Nephron progenitor cell (in vitro differentiated cells): ENCODE results near the gene DDX42.

Experiments used
- DNase-seq: peaks from one replicate; pipeline ENCODE4 v3.0.0; 2021
- H3K27ac Mint-ChIP-seq: 2 replicates; pipeline ENCODE4 v1.8.0; 2021; ENCODE audit warnings: mild to moderate bottlenecking, moderate library complexity, mixed read lengths
- H3K27me3 Mint-ChIP-seq: 2 replicates; pipeline ENCODE4 v1.8.0; 2021; ENCODE audit warnings: mild to moderate bottlenecking, low read depth, mixed read lengths; ENCODE audit not compliant: poor library complexity
- H3K36me3 Mint-ChIP-seq: 2 replicates; pipeline ENCODE4 v1.8.0; 2021; ENCODE audit warnings: low read depth, mixed read lengths
- H3K4me1 Mint-ChIP-seq: 2 replicates; pipeline ENCODE4 v1.8.0; 2021; ENCODE audit warnings: mixed read lengths
- H3K4me3 Mint-ChIP-seq: 2 replicates; pipeline ENCODE4 v1.8.0; 2021; ENCODE audit warnings: mild to moderate bottlenecking, moderate library complexity, mixed read lengths
- H3K9me3 Mint-ChIP-seq: 2 replicates; pipeline ENCODE4 v1.8.0; 2021; ENCODE audit warnings: mild to moderate bottlenecking, moderate library complexity, mixed read lengths
- CTCF ChIP-seq: fragments of 200-600 bp; sonication (generic); IDR thresholded peaks from 2 replicates; pipeline ENCODE4 v1.5.0; 2021; ENCODE audit warnings: antibody characterized with exemption

The DDX42 gene

GRCh38 chr17:63773272-63774140 is 464 bp upstream of the DDX42 start, which contains the start of gene CCDC47:
Gene CCDC47 (minus strand): TSS chr17:63773597. CDS start chr17:63766175, 7,422 bp downstream.
- peak within 1 kb of the TSS; percentile 100 for H3K27ac Mint-ChIP-seq
- TF ChIP-seq CTCF, result no peak
- no peaks in the 10 kb centered on the region for H3K9me3 Mint-ChIP-seq
- DNase-seq, result peak; percentile 96
- peak within 1 kb of the TSS; percentile 100 for H3K4me3 Mint-ChIP-seq
- peaks cover 37% of the 10 kb centered on the region for H3K4me1 Mint-ChIP-seq
- H3K27me3 Mint-ChIP-seq, result peaks cover 3% of the 10 kb centered on the region
- H3K36me3 Mint-ChIP-seq, result peaks cover 20% of the 10 kb centered on the region

- Mint-ChIP-seq H3K27ac (peak overlapping the region; percentile 100), H3K27me3 (peaks cover 3% of the 10 kb centered on the region), H3K36me3 (peaks cover 33% of the 10 kb centered on the region), H3K4me1 (peaks cover 37% of the 10 kb centered on the region), H3K9me3 (no peaks in the 10 kb centered on the region), H3K4me3 (peak overlapping the region; percentile 100)
- DNase-seq, result no peak
- no peak for TF ChIP-seq CTCF
Observed at GRCh38 chr17:63774969-63775265, 947 bp downstream of the DDX42 start.

GRCh38 chr17:63775420-63775819 is 1.4 kb downstream of the DDX42 start:
- no peak for TF ChIP-seq CTCF
- no peak for DNase-seq
- peaks cover 37% of the 10 kb centered on the region for H3K4me1 Mint-ChIP-seq
- H3K9me3 Mint-ChIP-seq, result no peaks in the 10 kb centered on the region
- peaks cover 33% of the 10 kb centered on the region for H3K36me3 Mint-ChIP-seq
- peaks cover 3% of the 10 kb centered on the region for H3K27me3 Mint-ChIP-seq
- H3K27ac Mint-ChIP-seq, result peak overlapping the region; percentile 100
- H3K4me3 Mint-ChIP-seq, result peak overlapping the region; percentile 100

- no peak overlapping the region for H3K27ac Mint-ChIP-seq
- peaks cover 53% of the 10 kb centered on the region for H3K36me3 Mint-ChIP-seq
- H3K27me3 Mint-ChIP-seq, result no peaks in the 10 kb centered on the region
- peaks cover 21% of the 10 kb centered on the region for H3K4me1 Mint-ChIP-seq
- DNase-seq, result no peak
- TF ChIP-seq CTCF, result no peak
- no peaks in the 10 kb centered on the region for H3K9me3 Mint-ChIP-seq
- H3K4me3 Mint-ChIP-seq, result no peak overlapping the region
Observed at GRCh38 chr17:63780507-63780906, 6.5 kb downstream of the DDX42 start.

- Mint-ChIP-seq H3K27me3 (no peaks in the 10 kb centered on the region), H3K27ac (no peak overlapping the region), H3K4me3 (no peak overlapping the region), H3K36me3 (peaks cover 57% of the 10 kb centered on the region), H3K9me3 (no peaks in the 10 kb centered on the region), H3K4me1 (peaks cover 17% of the 10 kb centered on the region)
- no peak for DNase-seq
- TF ChIP-seq CTCF, result no peak
Observed at GRCh38 chr17:63780928-63781327, 7.0 kb downstream of the DDX42 start.

- no peaks in the 10 kb centered on the region for H3K27me3 Mint-ChIP-seq
- H3K4me1 Mint-ChIP-seq, result peaks cover 7% of the 10 kb centered on the region
- H3K36me3 Mint-ChIP-seq, result peaks cover 58% of the 10 kb centered on the region
- H3K9me3 Mint-ChIP-seq, result no peaks in the 10 kb centered on the region
- no peak overlapping the region for H3K4me3 Mint-ChIP-seq
- DNase-seq, result no peak
- peak overlapping the region; percentile 57 for H3K27ac Mint-ChIP-seq
- TF ChIP-seq CTCF, result no peak
Observed at GRCh38 chr17:63783522-63783921, 9.6 kb downstream of the DDX42 start.
